NT2/D1 (cell line): Measurements from ENCODE around the gene CLDN22.

Source experiments
- SUZ12 ChIP-seq: IDR thresholded peaks from 2 replicates; pipeline ENCODE4 v1.6.1; 2011; ENCODE audit not compliant: insufficient read length, insufficient read depth; ENCODE audit errors: extremely low read depth
- YY1 ChIP-seq: IDR thresholded peaks from 2 replicates; pipeline ENCODE4 v1.6.1; 2011; ENCODE audit not compliant: insufficient read length, insufficient read depth
- ZNF274 ChIP-seq: IDR thresholded peaks from 2 replicates; pipeline ENCODE4 v1.6.1; 2011; ENCODE audit warnings: mild to moderate bottlenecking, low read depth, low read length

DNA sequence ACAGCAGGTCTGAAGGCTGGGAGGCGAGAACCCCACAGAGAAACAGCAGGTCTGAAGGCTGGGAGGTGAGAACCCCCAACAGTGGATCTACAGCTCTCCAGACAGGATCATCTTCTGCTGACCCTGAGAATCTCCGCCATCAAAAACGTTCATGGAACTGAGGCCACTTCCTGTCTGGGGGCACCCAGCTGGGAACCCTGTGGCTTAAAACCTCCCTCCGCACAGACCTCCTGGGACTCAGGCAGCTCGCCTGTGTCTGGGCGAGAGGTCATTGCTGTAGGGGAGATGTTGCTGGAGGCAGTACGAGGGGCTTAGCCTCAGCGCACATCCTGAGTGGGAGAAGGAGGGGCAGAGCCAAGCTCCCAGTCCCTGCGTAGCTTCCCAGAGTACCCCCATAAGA is 17.3 kb upstream of the CLDN22 start:
- TF ChIP-seq SUZ12 (no peak), YY1 (no peak), ZNF274 (no peak)
